Measurements from ENCODE around the gene CLIC5. TPM values are rescaled to one million over a fixed set of nuclear protein-coding genes. Genes with fewer than 3 reads are reported as not detected.

The CLIC5 gene
- polyA plus RNA-seq, 1 donor (not counting 4 experiments of a cell fraction or from before 2014, with no cell fraction given) = 0.09 TPM

DNA sequence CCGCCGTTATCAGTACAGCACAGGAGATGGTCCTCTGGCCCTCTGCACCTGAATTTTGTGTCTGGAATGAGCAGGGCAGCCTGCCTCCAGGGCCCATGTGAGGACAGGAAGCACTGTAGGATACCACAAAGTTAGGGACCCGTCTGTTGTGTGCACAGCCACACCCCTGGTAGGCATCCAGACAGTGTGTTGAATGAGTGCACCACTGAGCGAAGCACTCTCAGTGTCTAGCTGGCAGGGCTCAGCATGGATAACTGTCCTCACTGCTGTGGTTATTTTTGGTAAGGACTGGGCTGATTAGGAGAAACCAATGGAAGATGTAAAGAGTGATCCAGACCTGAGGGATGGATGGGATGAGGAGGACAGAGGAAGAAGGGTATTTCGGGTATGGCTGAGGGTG lies 178.7 kb downstream of the CLIC5 start:
- no peaks in the 10 kb centered on the region for H3K36me3 ChIP-seq (ENCODE audit: control insufficient read depth in 2 of 2, extremely low read depth in 1 of 2, insufficient read depth in 2 of 2, low read length in 2 of 2)
- no peaks in the 10 kb centered on the region for H3K9me3 ChIP-seq (ENCODE audit: control insufficient read depth, low read depth, low read length)
- no peak overlapping the region for H3K4me3 ChIP-seq (ENCODE audit: control insufficient read depth in 2 of 3, extremely low read depth in 1 of 3, insufficient read depth in 2 of 3, low read depth in 1 of 3, low read length in 3 of 3)
- dilution Hi-C loops (cut with MboI; ENCODE audit: extremely low pct_ligation_motif_present, low sequenced_read_pairs) = no loop called here
- no peak overlapping the region for H3K9ac ChIP-seq (ENCODE audit: control insufficient read depth, extremely low read depth, insufficient read depth, low read length)
- H3K9me1 ChIP-seq (ENCODE audit: control insufficient read depth, extremely low read depth, insufficient read depth, low read length) = no peaks in the 10 kb centered on the region
- H3K79me2 ChIP-seq (ENCODE audit: control insufficient read depth, insufficient read depth, low read length) = no peaks in the 10 kb centered on the region
- no peaks in the 10 kb centered on the region for H3K27me3 ChIP-seq (ENCODE audit: control insufficient read depth, extremely low read depth, insufficient read depth, low read length)
- FAIRE-seq = no peak
- H2AFZ ChIP-seq (ENCODE audit: control insufficient read depth, low read length) = peak overlapping the region; percentile 25
- no peaks in the 10 kb centered on the region for H4K20me1 ChIP-seq (ENCODE audit: control insufficient read depth, extremely low read depth, insufficient read depth, low read length)
- peak; percentile 2 for DNase-seq (ENCODE audit: low read depth, low spot score)
- peaks cover 20% of the 10 kb centered on the region for H3K4me1 ChIP-seq (ENCODE audit: control insufficient read depth, extremely low read depth, insufficient read depth, low read length)
- TF ChIP-seq, protein P1, sequence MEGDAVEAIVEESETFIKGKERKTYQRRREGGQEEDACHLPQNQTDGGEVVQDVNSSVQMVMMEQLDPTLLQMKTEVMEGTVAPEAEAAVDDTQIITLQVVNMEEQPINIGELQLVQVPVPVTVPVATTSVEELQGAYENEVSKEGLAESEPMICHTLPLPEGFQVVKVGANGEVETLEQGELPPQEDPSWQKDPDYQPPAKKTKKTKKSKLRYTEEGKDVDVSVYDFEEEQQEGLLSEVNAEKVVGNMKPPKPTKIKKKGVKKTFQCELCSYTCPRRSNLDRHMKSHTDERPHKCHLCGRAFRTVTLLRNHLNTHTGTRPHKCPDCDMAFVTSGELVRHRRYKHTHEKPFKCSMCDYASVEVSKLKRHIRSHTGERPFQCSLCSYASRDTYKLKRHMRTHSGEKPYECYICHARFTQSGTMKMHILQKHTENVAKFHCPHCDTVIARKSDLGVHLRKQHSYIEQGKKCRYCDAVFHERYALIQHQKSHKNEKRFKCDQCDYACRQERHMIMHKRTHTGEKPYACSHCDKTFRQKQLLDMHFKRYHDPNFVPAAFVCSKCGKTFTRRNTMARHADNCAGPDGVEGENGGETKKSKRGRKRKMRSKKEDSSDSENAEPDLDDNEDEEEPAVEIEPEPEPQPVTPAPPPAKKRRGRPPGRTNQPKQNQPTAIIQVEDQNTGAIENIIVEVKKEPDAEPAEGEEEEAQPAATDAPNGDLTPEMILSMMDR (optimal IDR thresholded peaks at IDR 0.05 in 1 of 3, IDR thresholded peaks at IDR 0.05 in 1 of 3, conservative IDR thresholded peaks at IDR 0.05 in 1 of 3; ENCODE audit: extremely low read depth in 1 of 3, insufficient read depth in 2 of 3, low read length in 3 of 3) = no peak
- no peak for TF ChIP-seq EZH2 (IDR thresholded peaks at IDR 0.05; ENCODE audit: low read length)
- H3K27ac ChIP-seq (ENCODE audit: control insufficient read depth, insufficient read depth, low read length) = no peak overlapping the region
- no peak overlapping the region for H3K4me2 ChIP-seq (ENCODE audit: control insufficient read depth, extremely low read depth, insufficient read depth, low read depth, low read length)

DNA sequence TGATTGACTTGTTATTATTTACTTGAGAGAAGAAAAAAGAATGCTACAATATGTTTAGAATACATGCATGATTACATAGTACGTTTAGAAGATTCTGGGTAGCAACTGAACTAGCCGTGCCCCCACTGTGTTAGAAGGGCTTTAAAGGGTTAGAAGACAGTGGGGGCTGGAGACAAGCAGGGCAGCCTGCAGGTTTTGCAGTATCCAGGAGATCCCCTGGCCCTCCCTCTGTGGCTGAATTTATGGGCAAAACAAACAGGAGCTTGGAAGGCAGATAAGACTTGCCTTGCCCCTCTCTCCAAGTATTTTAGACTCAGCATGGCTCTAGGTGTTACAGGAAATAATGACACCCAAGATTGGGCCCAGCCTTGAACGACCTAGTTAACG lies 179.2 kb downstream of the CLIC5 start:
- no peak overlapping the region for H3K4me3 ChIP-seq (ENCODE audit: control insufficient read depth in 2 of 3, extremely low read depth in 1 of 3, insufficient read depth in 2 of 3, low read depth in 1 of 3, low read length in 3 of 3)
- peak overlapping the region; percentile 61 for H3K4me2 ChIP-seq (ENCODE audit: control insufficient read depth, extremely low read depth, insufficient read depth, low read depth, low read length)
- H3K9me1 ChIP-seq (ENCODE audit: control insufficient read depth, extremely low read depth, insufficient read depth, low read length) = no peaks in the 10 kb centered on the region
- H3K36me3 ChIP-seq (ENCODE audit: control insufficient read depth in 2 of 2, extremely low read depth in 1 of 2, insufficient read depth in 2 of 2, low read length in 2 of 2) = no peaks in the 10 kb centered on the region
- no peaks in the 10 kb centered on the region for H4K20me1 ChIP-seq (ENCODE audit: control insufficient read depth, extremely low read depth, insufficient read depth, low read length)
- H2AFZ ChIP-seq (ENCODE audit: control insufficient read depth, low read length) = no peak overlapping the region
- dilution Hi-C loops (cut with MboI; ENCODE audit: extremely low pct_ligation_motif_present, low sequenced_read_pairs) = no loop called here
- H3K27me3 ChIP-seq (ENCODE audit: control insufficient read depth, extremely low read depth, insufficient read depth, low read length) = no peaks in the 10 kb centered on the region
- DNase-seq (ENCODE audit: low read depth, low spot score) (no peak), FAIRE-seq (no peak)
- H3K9ac ChIP-seq (ENCODE audit: control insufficient read depth, extremely low read depth, insufficient read depth, low read length) = no peak overlapping the region
- H3K4me1 ChIP-seq (ENCODE audit: control insufficient read depth, extremely low read depth, insufficient read depth, low read length) = peaks cover 20% of the 10 kb centered on the region
- H3K27ac ChIP-seq (ENCODE audit: control insufficient read depth, insufficient read depth, low read length) = no peak overlapping the region
- no peaks in the 10 kb centered on the region for H3K79me2 ChIP-seq (ENCODE audit: control insufficient read depth, insufficient read depth, low read length)
- H3K9me3 ChIP-seq (ENCODE audit: control insufficient read depth, low read depth, low read length) = no peaks in the 10 kb centered on the region
- TF ChIP-seq, protein P1 (optimal IDR thresholded peaks at IDR 0.05 in 1 of 3, IDR thresholded peaks at IDR 0.05 in 1 of 3, conservative IDR thresholded peaks at IDR 0.05 in 1 of 3; ENCODE audit: extremely low read depth in 1 of 3, insufficient read depth in 2 of 3, low read length in 3 of 3) = no peak
- TF ChIP-seq EZH2 (IDR thresholded peaks at IDR 0.05; ENCODE audit: low read length) = no peak
